IMR-90 (cell line): Measurements from ENCODE around the gene ATL2.

Source experiments
- BHLHE40 ChIP-seq: fragments of 150-350 bp; IDR thresholded peaks from 2 replicates; pipeline ENCODE4 v1.6.1; 2016; ENCODE audit warnings: mild to moderate bottlenecking, low read depth, low read length
- CEBPB ChIP-seq: IDR thresholded peaks from 2 replicates; pipeline ENCODE4 v1.6.1; 2012; ENCODE audit warnings: low read depth, low read length, improper control_type of control experiment
- ELK1 ChIP-seq: fragments of 150-350 bp; IDR thresholded peaks from 2 replicates; pipeline ENCODE4 v1.6.1; 2016; ENCODE audit warnings: low read depth, mild to moderate bottlenecking, low read length, moderate library complexity, borderline replicate concordance
- MAZ ChIP-seq: IDR thresholded peaks from 2 replicates; pipeline ENCODE4 v1.6.1; 2012; ENCODE audit warnings: low read depth, mild to moderate bottlenecking, low read length, improper control_type of control experiment, moderate library complexity, borderline replicate concordance
- MXI1 ChIP-seq: IDR thresholded peaks from 2 replicates; pipeline ENCODE4 v1.6.1; 2012; ENCODE audit warnings: low read depth, mild to moderate bottlenecking, low read length, moderate library complexity, borderline replicate concordance
- NFE2L2 ChIP-seq: fragments of 150-350 bp; IDR thresholded peaks from 2 replicates; pipeline ENCODE4 v1.6.1; 2016; ENCODE audit warnings: low read depth, mild to moderate bottlenecking, low read length
- POLR2A ChIP-seq: IDR thresholded peaks from 2 replicates; pipeline ENCODE4 v1.6.1; 2012; ENCODE audit warnings: mild to moderate bottlenecking, low read depth, low read length
- RAD21 ChIP-seq: IDR thresholded peaks from 2 replicates; pipeline ENCODE4 v1.6.1; 2012; ENCODE audit warnings: low read length, improper control_type of control experiment
- RCOR1 ChIP-seq: IDR thresholded peaks from 2 replicates; pipeline ENCODE4 v1.6.1; 2012; ENCODE audit warnings: mild to moderate bottlenecking, low read length, improper control_type of control experiment; ENCODE audit not compliant: insufficient replicate concordance
- SMC3 ChIP-seq: fragments of 150-350 bp; IDR thresholded peaks from 2 replicates; pipeline ENCODE4 v1.6.1; 2016; ENCODE audit warnings: low read depth, mild to moderate bottlenecking, antibody characterized with exemption, low read length, moderate library complexity
- TF ChIP-seq, protein P1 (sequence below): conservative IDR thresholded peaks from 2 replicates; pipeline ENCODE4 v1.5.1; 2012; ENCODE audit warnings: mild to moderate bottlenecking, low read depth, low read length, improper control_type of control experiment
- TF ChIP-seq, protein P2 (sequence below): fragments of 150-350 bp; IDR thresholded peaks from 2 replicates; pipeline ENCODE4 v1.6.1; 2017; ENCODE audit warnings: mild to moderate bottlenecking, antibody characterized with exemption, low read length, low read depth

- TF ChIP-seq, protein P1, sequence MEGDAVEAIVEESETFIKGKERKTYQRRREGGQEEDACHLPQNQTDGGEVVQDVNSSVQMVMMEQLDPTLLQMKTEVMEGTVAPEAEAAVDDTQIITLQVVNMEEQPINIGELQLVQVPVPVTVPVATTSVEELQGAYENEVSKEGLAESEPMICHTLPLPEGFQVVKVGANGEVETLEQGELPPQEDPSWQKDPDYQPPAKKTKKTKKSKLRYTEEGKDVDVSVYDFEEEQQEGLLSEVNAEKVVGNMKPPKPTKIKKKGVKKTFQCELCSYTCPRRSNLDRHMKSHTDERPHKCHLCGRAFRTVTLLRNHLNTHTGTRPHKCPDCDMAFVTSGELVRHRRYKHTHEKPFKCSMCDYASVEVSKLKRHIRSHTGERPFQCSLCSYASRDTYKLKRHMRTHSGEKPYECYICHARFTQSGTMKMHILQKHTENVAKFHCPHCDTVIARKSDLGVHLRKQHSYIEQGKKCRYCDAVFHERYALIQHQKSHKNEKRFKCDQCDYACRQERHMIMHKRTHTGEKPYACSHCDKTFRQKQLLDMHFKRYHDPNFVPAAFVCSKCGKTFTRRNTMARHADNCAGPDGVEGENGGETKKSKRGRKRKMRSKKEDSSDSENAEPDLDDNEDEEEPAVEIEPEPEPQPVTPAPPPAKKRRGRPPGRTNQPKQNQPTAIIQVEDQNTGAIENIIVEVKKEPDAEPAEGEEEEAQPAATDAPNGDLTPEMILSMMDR = no peak
- TF ChIP-seq MXI1 (no peak), POLR2A (no peak), ELK1 (no peak), BHLHE40 (no peak), RAD21 (no peak), CEBPB (no peak), NFE2L2 (no peak), SMC3 (no peak), RCOR1 (no peak), MAZ (no peak)
- TF ChIP-seq, protein P2, sequence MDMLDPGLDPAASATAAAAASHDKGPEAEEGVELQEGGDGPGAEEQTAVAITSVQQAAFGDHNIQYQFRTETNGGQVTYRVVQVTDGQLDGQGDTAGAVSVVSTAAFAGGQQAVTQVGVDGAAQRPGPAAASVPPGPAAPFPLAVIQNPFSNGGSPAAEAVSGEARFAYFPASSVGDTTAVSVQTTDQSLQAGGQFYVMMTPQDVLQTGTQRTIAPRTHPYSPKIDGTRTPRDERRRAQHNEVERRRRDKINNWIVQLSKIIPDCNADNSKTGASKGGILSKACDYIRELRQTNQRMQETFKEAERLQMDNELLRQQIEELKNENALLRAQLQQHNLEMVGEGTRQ = no peak
These were observed 111.6 kb downstream of the ATL2 start for GRCh38 chr2:38265461-38265860.
